Measurements from ENCODE around the gene ST8SIA2.
"Not testable (repeated sequence)": the region's sequence is repeated elsewhere in the genome, so short reads cannot be mapped to it uniquely, and the experiment has no call there.

Gene ST8SIA2

GRCh38 chr15:92444631-92445030, 51.0 kb downstream of the ST8SIA2 start:
- no peak for DNase-seq

GRCh38 chr15:92448370-92448769, 54.7 kb downstream of the ST8SIA2 start:
- DNase-seq: no peak

- DNase-seq: no peak
These were observed 55.8 kb downstream of the ST8SIA2 start for GRCh38 chr15:92449476-92449875.

- DNase-seq: no peak
These were observed 57.6 kb downstream of the ST8SIA2 start for GRCh38 chr15:92451225-92451825.

- DNase-seq: no peak
These were observed 58.5 kb downstream of the ST8SIA2 start for GRCh38 chr15:92452143-92452542.

GRCh38 chr15:92453607-92454006, 59.9 kb downstream of the ST8SIA2 start:
- DNase-seq: peak; percentile 0

GRCh38 chr15:92454555-92455105, 60.9 kb downstream of the ST8SIA2 start:
- no peak for DNase-seq

GRCh38 chr15:92455271-92455670, 61.6 kb downstream of the ST8SIA2 start:
- no peak for DNase-seq

GRCh38 chr15:92457471-92458041, 63.9 kb downstream of the ST8SIA2 start:
- DNase-seq: no peak

GRCh38 chr15:92460023-92460422, 66.3 kb downstream of the ST8SIA2 start:
- DNase-seq: no peak

- no peak for DNase-seq
These were observed 68.9 kb downstream of the ST8SIA2 start for GRCh38 chr15:92462424-92463125.

GRCh38 chr15:92463352-92463751, 69.7 kb downstream of the ST8SIA2 start:
- DNase-seq: no peak

GRCh38 chr15:92463826-92464225, 70.1 kb downstream of the ST8SIA2 start:
- DNase-seq: no peak

- DNase-seq: no peak
These were observed 73.2 kb downstream of the ST8SIA2 start for GRCh38 chr15:92466834-92467233.

GRCh38 chr15:92467245-92467644, 73.6 kb downstream of the ST8SIA2 start:
- no peak for DNase-seq

- no peak for DNase-seq
These were observed 75.3 kb downstream of the ST8SIA2 start for GRCh38 chr15:92468991-92469390.

- DNase-seq: no peak
These were observed 77.6 kb downstream of the ST8SIA2 start for GRCh38 chr15:92471288-92471687.

- DNase-seq: no peak
These were observed 80.1 kb downstream of the ST8SIA2 start for GRCh38 chr15:92473756-92474155.

GRCh38 chr15:92479730-92480129, 86.0 kb downstream of the ST8SIA2 start:
- not testable (repeated sequence) for DNase-seq

GRCh38 chr15:92480361-92480760, 86.7 kb downstream of the ST8SIA2 start:
- no peak for DNase-seq

- DNase-seq: no peak
These were observed 91.8 kb downstream of the ST8SIA2 start for GRCh38 chr15:92485441-92485840.

GRCh38 chr15:92492551-92493115, 99.0 kb downstream of the ST8SIA2 start:
- no peak for DNase-seq

GRCh38 chr15:92494806-92495336, 101.2 kb downstream of the ST8SIA2 start:
- DNase-seq: no peak

GRCh38 chr15:92495446-92495845, 101.8 kb downstream of the ST8SIA2 start:
- DNase-seq: no peak
